ENCODE measurements around the gene AIG1.
"Not testable (repeated sequence)": the region's sequence is repeated elsewhere in the genome, so short reads cannot be mapped to it uniquely, and the experiment has no call there.

AIG1 gene

GRCh38 chr6:143332153-143332845 is 271.6 kb downstream of the AIG1 start:
- DNase-seq (ENCODE audit: low read depth), result no peak

GRCh38 chr6:143333081-143333480 is 272.4 kb downstream of the AIG1 start:
- peak; percentile 2 for DNase-seq (ENCODE audit: low read depth)

GRCh38 chr6:143333749-143334520 is 273.2 kb downstream of the AIG1 start:
- DNase-seq (ENCODE audit: low read depth), result no peak

DNA sequence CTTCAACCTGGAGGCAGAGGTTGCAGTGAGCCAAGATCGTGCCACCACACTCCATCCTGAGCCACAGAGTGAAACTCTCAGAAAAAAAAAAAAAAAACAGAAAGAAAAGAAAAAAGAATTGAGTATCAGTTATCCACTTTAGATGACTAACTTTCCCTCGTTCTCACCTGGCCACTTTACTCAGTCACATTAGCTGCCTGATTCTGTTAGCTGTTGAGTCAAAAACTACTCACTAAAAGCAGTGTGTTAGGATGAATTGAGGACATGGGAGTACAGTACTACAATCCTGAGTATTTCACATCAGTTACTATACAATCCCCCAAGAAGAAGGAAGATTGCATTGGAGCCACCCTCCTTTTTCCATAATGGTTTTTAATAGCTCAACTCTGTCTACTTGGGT is 275.2 kb downstream of the AIG1 start:
- DNase-seq (ENCODE audit: low read depth), result no peak

GRCh38 chr6:143336446-143337152 is 275.9 kb downstream of the AIG1 start:
- DNase-seq (ENCODE audit: low read depth), result peak; percentile 34

DNA sequence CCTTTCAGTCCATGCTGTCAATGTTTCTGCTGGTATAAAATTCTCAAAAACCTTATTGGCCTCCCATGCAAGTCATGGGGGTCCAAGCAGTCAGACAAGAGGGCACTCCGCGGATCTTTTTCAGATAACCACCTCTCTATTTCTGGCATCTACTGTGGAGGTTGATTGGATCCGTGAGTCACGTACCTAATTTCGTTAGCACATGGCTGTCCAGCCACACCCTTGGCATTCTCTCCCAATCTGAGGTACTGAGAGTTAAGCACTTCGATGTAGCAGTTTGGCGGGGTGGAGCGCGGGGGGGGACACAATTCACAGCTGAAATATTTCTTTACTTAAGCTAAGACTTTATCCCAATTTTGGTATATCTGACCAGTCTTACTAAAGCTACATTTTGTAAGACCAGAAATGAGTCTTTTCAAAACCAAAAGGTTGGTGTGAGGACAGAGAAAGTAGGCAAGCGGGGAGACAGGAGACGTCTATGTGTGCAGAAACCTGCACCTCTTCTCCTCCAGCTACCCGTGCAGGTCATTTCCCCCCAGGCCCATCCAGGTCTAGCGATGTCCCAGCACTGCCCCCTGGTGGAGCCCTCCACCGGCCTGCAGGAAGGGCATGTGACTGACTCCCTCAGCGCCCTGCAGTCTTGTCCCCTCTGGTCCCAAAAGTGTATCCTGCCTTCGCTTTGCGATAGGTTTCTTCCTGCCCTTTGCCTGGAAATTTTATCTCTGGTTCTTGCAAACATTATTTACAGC is 276.7 kb downstream of the AIG1 start:
- peak; percentile 7 for DNase-seq (ENCODE audit: low read depth)

DNA sequence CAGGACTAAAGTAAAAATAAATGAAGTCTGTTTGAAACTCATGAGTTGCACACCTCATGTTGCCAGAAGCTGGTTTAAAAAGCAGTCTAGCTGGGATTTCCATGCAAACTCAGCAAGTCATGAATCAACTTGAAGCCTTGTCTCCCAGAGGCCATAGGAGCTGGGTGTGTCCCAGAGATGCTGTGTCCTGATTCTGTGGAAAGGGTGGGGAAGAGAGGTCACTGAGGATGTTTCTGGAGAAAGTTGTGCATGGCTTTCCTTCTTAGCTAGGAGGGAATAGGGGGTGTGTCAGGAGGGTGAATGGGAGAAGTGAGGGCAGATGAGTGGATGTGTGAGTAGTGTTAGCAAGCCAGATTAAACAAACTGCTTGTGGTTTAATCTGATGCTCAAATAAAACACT is 278.5 kb downstream of the AIG1 start:
- no peak for DNase-seq (ENCODE audit: low read depth)

GRCh38 chr6:143345477-143345876 is 284.8 kb downstream of the AIG1 start:
- DNase-seq (ENCODE audit: low read depth), result not testable (repeated sequence)

DNA sequence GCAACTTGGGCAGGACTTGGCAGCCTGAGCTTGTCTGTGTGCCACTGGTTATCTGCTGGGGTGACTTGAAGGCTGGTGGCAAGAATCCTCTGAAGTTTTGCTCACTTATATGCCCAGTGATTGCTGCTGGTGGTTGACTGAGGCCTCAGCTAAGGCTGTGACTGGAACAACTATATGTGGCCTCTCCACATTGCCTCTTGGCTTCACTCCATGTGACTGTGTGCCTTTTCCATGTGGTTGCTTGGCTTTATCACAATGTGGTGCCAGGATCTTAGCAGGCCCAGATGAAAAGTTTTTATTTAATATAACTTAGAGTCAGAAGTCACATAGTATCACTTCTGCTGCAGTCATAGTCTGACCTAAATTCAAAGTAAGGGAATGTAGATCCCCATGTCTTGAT is 285.3 kb downstream of the AIG1 start:
- no peak for DNase-seq (ENCODE audit: low read depth)

DNA sequence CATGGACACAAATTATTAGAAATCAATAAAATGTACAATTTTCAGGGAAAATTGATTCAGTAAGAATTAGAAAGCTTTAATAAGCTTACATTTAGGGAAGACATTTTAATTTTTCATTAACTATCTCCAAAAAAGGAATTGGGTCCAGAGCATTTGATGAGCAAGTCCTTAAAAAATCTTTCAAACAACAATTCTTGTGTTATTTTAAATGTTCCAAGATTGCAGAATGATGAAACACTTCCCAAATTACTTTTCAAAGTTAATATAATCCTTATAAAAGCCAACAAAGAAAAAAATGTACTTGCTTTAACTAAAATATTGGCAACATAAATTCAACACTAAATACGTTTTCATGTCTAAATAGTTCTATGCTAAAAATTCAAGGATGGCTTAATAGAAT is 287.8 kb downstream of the AIG1 start:
- DNase-seq (ENCODE audit: low read depth), result no peak

DNA sequence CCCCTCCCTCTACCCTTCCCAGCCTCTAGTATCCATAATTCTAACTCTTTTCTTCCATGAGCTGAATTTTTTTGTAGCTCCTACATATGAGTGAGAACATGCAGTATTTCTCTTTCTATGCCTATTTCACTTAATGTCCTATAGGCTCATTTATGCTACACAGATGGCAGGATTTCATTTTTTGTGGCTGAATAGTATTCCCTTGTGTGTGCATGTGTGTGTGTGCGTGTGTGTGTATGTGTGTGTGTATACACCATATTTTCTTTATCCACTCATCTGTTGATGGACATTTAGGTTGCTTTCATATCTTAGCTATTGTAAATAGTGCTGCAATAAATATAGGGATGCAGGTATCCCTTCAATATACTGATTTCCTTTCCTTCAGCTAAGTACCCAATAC is 288.8 kb downstream of the AIG1 start:
- DNase-seq (ENCODE audit: low read depth), result no peak

DNA sequence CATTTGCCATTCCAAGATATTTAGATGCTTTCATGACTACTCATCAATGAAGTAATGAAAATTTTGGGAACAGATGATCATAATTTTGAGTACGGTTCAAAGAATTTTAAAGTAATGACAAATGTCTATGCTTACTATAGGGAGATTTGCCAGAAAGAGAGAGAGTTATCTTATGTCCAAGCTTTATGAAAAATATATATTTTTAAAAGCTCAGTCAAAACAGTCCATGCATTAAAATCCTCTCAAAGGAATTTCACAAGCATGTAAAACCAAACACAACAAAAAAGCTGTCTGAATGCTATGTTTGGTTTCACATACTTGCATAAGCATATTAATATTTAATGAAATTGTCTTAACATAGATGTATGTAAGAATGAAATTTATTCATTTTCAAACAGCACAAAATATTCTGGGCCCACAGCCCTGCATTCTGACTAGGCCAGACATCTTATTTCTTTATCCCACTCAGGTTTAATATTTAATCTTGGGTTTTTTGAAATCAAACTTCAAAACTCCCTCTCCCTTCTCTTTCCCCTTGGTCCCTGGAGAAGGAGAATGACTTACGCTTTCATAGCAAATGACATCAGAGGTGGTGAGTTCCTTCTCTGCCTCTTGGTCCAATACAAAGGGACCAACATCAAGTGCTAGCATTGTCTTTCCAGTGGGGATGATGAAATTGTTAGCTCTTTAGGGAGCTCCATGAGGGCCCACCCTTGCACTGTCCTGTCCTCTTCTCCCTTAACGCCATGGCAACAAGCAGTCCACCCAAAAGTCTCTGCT is 295.6 kb downstream of the AIG1 start:
- no peak for DNase-seq (ENCODE audit: low read depth)

GRCh38 chr6:143357152-143357551 is 296.5 kb downstream of the AIG1 start:
- no peak for DNase-seq (ENCODE audit: low read depth)

- DNase-seq (ENCODE audit: low read depth), result no peak
These were observed 297.0 kb downstream of the AIG1 start for GRCh38 chr6:143357561-143358255.

DNA sequence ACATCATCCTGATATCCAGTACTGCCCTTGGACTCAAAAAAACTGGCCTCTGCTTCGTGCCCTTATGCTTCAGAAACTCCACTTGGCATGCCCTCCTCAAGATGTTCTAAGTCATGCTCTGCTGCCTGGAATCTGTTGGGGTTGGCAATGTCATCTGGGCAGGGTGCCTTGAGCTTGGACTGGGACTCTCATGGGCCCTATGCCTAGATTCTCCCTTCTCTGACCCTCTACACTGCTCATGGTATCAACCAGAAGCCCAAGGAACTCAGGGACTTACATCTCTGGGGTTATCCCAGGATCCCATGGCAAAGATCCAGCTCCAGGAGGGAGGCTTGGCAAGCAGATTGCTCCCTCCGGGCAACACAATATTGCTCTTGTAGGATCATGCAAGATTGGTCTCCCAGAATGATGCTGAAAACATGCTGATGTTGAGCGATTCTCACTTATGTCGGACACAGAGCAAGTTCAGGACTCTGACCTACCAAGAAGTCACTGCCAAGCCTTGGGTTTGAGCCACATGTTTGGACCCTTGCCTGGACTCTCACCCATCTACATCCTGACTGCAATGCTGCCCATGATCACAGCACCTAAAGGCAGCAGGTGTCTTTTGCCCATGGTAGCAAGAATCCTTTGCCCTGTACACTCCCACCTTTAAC is 301.0 kb downstream of the AIG1 start:
- DNase-seq (ENCODE audit: low read depth), result no peak

GRCh38 chr6:143362192-143362558 is 301.5 kb downstream of the AIG1 start:
- no peak for DNase-seq (ENCODE audit: low read depth)

- no peak for DNase-seq (ENCODE audit: low read depth)
These were observed 302.6 kb downstream of the AIG1 start for GRCh38 chr6:143363299-143363698.

GRCh38 chr6:143368426-143368825 is 307.7 kb downstream of the AIG1 start:
- peak; percentile 43 for DNase-seq (ENCODE audit: low read depth)

DNA sequence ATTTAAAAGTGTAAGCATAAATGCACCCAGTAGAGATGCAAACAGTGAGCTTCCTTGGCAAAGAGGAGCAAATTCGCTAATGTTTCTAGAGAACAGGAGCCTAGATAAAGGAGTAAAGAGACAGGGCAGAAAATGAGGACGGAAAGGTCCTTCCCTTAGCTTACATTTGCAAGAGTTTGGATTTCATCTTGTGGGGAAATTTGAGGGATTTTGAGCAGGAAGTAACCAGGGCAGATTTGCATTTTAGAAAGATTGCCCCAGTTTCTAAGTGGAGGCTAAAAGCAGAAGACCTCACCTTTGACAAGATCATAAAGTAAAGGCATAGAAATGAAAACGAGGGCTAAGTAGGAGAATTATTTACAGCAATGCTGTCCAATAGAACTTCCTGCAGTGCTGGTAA is 309.3 kb downstream of the AIG1 start:
- DNase-seq (ENCODE audit: low read depth), result no peak

GRCh38 chr6:143370812-143371370 is 310.2 kb downstream of the AIG1 start:
- no peak for DNase-seq (ENCODE audit: low read depth)
